Measurements from ENCODE around the gene SPHKAP.

- TF ChIP-seq CTCF (conservative IDR thresholded peaks at IDR 0.05 in 1 of 2, IDR thresholded peaks at IDR 0.05 in 1 of 2; ENCODE audit: low read depth in 1 of 2, low read length in 2 of 2) (no peak), EZH2 (IDR thresholded peaks at IDR 0.05; ENCODE audit: low read length, missing control alignments) (no peak)
These were observed 14.2 kb downstream of the SPHKAP start for GRCh38 chr2:228167290-228167689.
